Activated T-cell treated with anti-CD3 and anti-CD28 coated beads, Interleukin-2, amount 50 U/mL, for 4 hours (primary cell): ENCODE data around the gene ZNF813. TPM values are rescaled to one million over a fixed set of nuclear protein-coding genes. Genes with fewer than 3 reads are reported as not detected.

Experiments used
- ATAC-seq, 2 donors: fragments of 200-7000 bp; cut with Tn5 transposase; one replicate each; pipeline ENCODE4 v1.10.0; 2021
- DNase-seq: peaks from one replicate; pipeline ENCODE4 v3.0.0-alpha.2; 2020
- H3K27me3 Mint-ChIP-seq: one replicate; pipeline ENCODE4 v1.8.0; 2021; ENCODE audit warnings: low read depth, mixed read lengths
- H3K36me3 Mint-ChIP-seq: one replicate; pipeline ENCODE4 v1.8.0; 2022; ENCODE audit warnings: mixed read lengths; ENCODE audit not compliant: insufficient read depth
- H3K4me1 Mint-ChIP-seq: one replicate; pipeline ENCODE4 v1.8.0; 2021; ENCODE audit warnings: low read depth, mixed read lengths
- H3K4me3 Mint-ChIP-seq: one replicate; pipeline ENCODE4 v1.8.0; 2021; ENCODE audit warnings: mild to moderate bottlenecking, moderate library complexity, mixed read lengths
- H3K9me3 Mint-ChIP-seq: one replicate; pipeline ENCODE4 v1.8.0; 2021; ENCODE audit warnings: mixed read lengths
- total RNA-seq, 3 donors: library from RNA; stranded (reverse); gene quantifications; one replicate each; pipeline ENCODE4 v1.2.1, GENCODE V29; 2021

The ZNF813 gene
- total RNA-seq, 3 donors from 2014 or later: 3.4 to 5.5 (median 4.6) TPM

- Mint-ChIP-seq H3K27me3 (no peaks in the 10 kb centered on the region), H3K4me3 (no peak overlapping the region), H3K4me1 (peaks cover 32% of the 10 kb centered on the region), H3K9me3 (peaks cover 5% of the 10 kb centered on the region), H3K36me3 (peaks cover 46% of the 10 kb centered on the region)
- DNase-seq: no peak
- ATAC-seq: no peak
Measured at GRCh38 chr19:53545271-53546065, 77.9 kb downstream of the ZNF813 start.

Other genes starting within 250 kb of the ZNF813 start
- 1 to 10 TPM; 2.6 to 5.0 (median 4.6) TPM for gene ZNF677, start 212.9 kb upstream of the ZNF813 start, total RNA-seq
- not detected for gene VN1R2, start 209.4 kb upstream of the ZNF813 start, total RNA-seq
- gene VN1R4, start 200.0 kb upstream of the ZNF813 start, total RNA-seq: not detected
- gene ZNF845, start 134.0 kb upstream of the ZNF813 start, total RNA-seq: 1 to 10 TPM; 3.7 to 4.0 (median 3.8) TPM
- 10 to 100 TPM; 10.6 to 14.9 (median 12.0) TPM for gene ZNF525, start 102.0 kb upstream of the ZNF813 start, total RNA-seq
- gene ZNF765, start 72.6 kb upstream of the ZNF813 start, total RNA-seq: 1 to 10 TPM; 6.9 to 7.9 (median 7.1) TPM
- 1 to 10 TPM; 7.8 to 9.0 (median 8.4) TPM for gene ZNF761, start 35.7 kb upstream of the ZNF813 start, total RNA-seq
- gene ZNF331, start 70.4 kb downstream of the ZNF813 start, total RNA-seq: 10 to 100 TPM; 15.4 to 17.6 (median 15.7) TPM
- not detected for gene DPRX, start 164.3 kb downstream of the ZNF813 start, total RNA-seq